SU-DHL-6 (cell line): ENCODE results near the gene OR10A2.
"Not testable (repeated sequence)": the region's sequence is repeated elsewhere in the genome, so short reads cannot be mapped to it uniquely, and the experiment has no call there.

Source experiments
- CTCF ChIP-seq: fragments of 200-600 bp; sonication (generic); IDR thresholded peaks from one replicate; pipeline ENCODE4 v1.5.1; 2017; ENCODE audit warnings: antibody characterized with exemption, mild to moderate bottlenecking, low read length, moderate library complexity; ENCODE audit not compliant: insufficient read depth, poor library complexity, severe bottlenecking
- EZH2phosphoT487 ChIP-seq: fragments of 200-600 bp; sonication (generic), shearing (Covaris generic); conservative IDR thresholded peaks from 2 replicates; pipeline ENCODE4 v1.6.1; 2018; ENCODE audit warnings: mild to moderate bottlenecking, antibody characterized with exemption, low read length, moderate library complexity, mixed read lengths

- TF ChIP-seq CTCF, EZH2phosphoT487: not testable (repeated sequence)
These were observed 8.1 kb upstream of the OR10A2 start for GRCh38 chr11:6854801-6855200.
